Suppressor macrophage (primary cell): ENCODE results near the gene MAST1.
A peak's percentile ranks its signal among the peaks of the same experiment; 100 is the strongest.
"Not testable (repeated sequence)": the region's sequence is repeated elsewhere in the genome, so short reads cannot be mapped to it uniquely, and the experiment has no call there.

Source experiments
- DNase-seq, 4 experiments: peaks; one replicate each; pipeline ENCODE4 v3.0.0-alpha.2; 2020 to 2022

MAST1 gene

GRCh38 chr19:12800923-12801465 is 37.3 kb upstream of the MAST1 start:
- DNase-seq = peak in 2 of 4 experiments; percentile 11 to 21

GRCh38 chr19:12801466-12802266 is 36.6 kb upstream of the MAST1 start, which contains the start of the genes PRDX2 and THSD8:
Gene PRDX2 (minus strand): TSS chr19:12801800. CDS start chr19:12801261, 539 bp downstream.
Gene THSD8 (plus strand): TSS chr19:12802069. CDS start chr19:12802072, 3 bp downstream.
- peak; percentile 50 to 76 (median 62) for DNase-seq

- DNase-seq = peak in 3 of 4 experiments; percentile 16 to 37 (median 33)
Measured at GRCh38 chr19:12802267-12803106, 35.8 kb upstream of the MAST1 start.

- DNase-seq = no peak
Measured at GRCh38 chr19:12804051-12804450, 34.3 kb upstream of the MAST1 start.

GRCh38 chr19:12806242-12807081 is 31.9 kb upstream of the MAST1 start, which contains the start of gene RNASEH2A:
Gene RNASEH2A (plus strand): TSS chr19:12806584. CDS start chr19:12806674, 90 bp downstream.
- DNase-seq = peak; percentile 93 to 97 (median 96)

- DNase-seq = no peak
Measured at GRCh38 chr19:12815088-12815487, 23.2 kb upstream of the MAST1 start.

GRCh38 chr19:12817188-12817587 is 21.1 kb upstream of the MAST1 start:
- DNase-seq = not testable (repeated sequence)

GRCh38 chr19:12817810-12818209 is 20.5 kb upstream of the MAST1 start:
- DNase-seq = not testable (repeated sequence)

GRCh38 chr19:12821761-12822160 is 16.6 kb upstream of the MAST1 start:
- no peak for DNase-seq

GRCh38 chr19:12825254-12826131 is 12.8 kb upstream of the MAST1 start:
- peak in 1 of 4 experiments; percentile 56 for DNase-seq

GRCh38 chr19:12828494-12828893 is 9.8 kb upstream of the MAST1 start:
- DNase-seq = peak in 1 of 4 experiments; percentile 32

GRCh38 chr19:12833418-12833737 is 4.9 kb upstream of the MAST1 start:
- no peak for DNase-seq

- peak in 2 of 4 experiments; percentile 41 to 45 for DNase-seq
Measured at GRCh38 chr19:12833738-12834565, 4.4 kb upstream of the MAST1 start.

GRCh38 chr19:12834566-12834943 is 3.8 kb upstream of the MAST1 start, which contains the start of gene RTBDN:
Gene RTBDN (minus strand): TSS chr19:12834579. CDS start chr19:12829979, 4,600 bp downstream.
- peak in 1 of 4 experiments; percentile 8 for DNase-seq

GRCh38 chr19:12834976-12835757 is 3.1 kb upstream of the MAST1 start:
- DNase-seq = peak in 1 of 4 experiments; percentile 37

- DNase-seq = no peak
Measured at GRCh38 chr19:12836529-12836863, 1.8 kb upstream of the MAST1 start.

- no peak for DNase-seq
Measured at GRCh38 chr19:12837225-12837624, 1.1 kb upstream of the MAST1 start.

- no peak for DNase-seq
Measured at GRCh38 chr19:12838886-12839756, 806 bp downstream of the MAST1 start.
